ENCODE measurements around the gene JTB. TPM values are rescaled to one million over a fixed set of nuclear protein-coding genes. Genes with fewer than 3 reads are reported as not detected.
A peak's percentile ranks its signal among the peaks of the same experiment; 100 is the strongest.
"Not testable (repeated sequence)": the region's sequence is repeated elsewhere in the genome, so short reads cannot be mapped to it uniquely, and the experiment has no call there.

The JTB gene
- total RNA-seq, 1 donor from 2014 or later, result 48.6 TPM

DNA sequence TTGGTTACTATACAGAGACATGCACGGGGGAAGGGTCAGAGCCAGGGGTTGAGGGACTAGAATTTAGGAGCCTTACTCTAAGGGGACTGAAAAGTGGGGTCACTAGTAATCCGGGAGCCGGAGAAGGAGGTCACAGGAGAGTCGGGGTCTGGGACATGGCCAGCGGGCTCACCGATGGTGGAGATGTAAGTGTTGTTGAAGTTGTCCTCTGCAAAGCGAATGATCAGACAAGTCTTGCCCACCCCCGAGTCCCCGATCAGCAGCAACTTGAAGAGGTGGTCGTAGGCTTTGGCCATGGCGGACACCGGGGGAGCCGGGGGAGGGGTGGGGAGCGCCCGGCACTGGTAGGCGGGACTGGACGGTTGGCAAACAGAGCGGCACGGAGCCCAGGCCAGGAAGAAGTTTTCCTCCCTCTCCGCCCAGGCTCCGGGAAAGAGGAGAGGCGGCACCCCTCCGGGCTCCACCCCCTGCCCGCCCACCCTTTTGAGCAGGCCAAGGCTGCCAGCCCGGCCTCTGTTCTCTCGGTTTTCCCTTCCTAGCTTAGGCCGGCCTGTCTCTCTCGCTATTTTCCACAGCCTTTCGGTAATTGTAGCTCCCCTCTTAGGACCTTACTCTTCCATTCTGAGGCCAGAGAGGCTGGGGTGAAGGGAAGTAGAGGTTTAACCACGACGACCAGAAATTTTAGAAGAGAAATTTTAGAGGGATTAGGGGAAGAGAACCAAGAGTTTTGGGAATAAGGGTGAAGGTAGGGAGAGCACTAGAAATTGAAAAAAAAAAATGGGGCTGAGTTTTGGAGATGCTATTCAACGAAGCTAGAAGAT, 8.7 kb upstream of the JTB start, which contains the start of gene RAB13:
TSS of gene RAB13 (minus strand) at position 399 of the 821 bp plus-strand sequence. CDS start at position 296, 103 bp downstream.
- DNase-seq, result peak; percentile 66
- TF ChIP-seq, protein P1, sequence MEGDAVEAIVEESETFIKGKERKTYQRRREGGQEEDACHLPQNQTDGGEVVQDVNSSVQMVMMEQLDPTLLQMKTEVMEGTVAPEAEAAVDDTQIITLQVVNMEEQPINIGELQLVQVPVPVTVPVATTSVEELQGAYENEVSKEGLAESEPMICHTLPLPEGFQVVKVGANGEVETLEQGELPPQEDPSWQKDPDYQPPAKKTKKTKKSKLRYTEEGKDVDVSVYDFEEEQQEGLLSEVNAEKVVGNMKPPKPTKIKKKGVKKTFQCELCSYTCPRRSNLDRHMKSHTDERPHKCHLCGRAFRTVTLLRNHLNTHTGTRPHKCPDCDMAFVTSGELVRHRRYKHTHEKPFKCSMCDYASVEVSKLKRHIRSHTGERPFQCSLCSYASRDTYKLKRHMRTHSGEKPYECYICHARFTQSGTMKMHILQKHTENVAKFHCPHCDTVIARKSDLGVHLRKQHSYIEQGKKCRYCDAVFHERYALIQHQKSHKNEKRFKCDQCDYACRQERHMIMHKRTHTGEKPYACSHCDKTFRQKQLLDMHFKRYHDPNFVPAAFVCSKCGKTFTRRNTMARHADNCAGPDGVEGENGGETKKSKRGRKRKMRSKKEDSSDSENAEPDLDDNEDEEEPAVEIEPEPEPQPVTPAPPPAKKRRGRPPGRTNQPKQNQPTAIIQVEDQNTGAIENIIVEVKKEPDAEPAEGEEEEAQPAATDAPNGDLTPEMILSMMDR (IDR thresholded peaks at IDR 0.05; ENCODE audit: partially characterized antibody, unreplicated experiment), result no peak
- Mint-ChIP-seq H3K9me3 (ENCODE audit: unreplicated experiment) (peaks cover 8% of the 10 kb centered on the region), H3K4me3 (ENCODE audit: unreplicated experiment) (peak within 1 kb of the TSS; percentile 94), H3K36me3 (ENCODE audit: unreplicated experiment) (no peaks in the 10 kb centered on the region), H3K4me1 (ENCODE audit: low read depth, unreplicated experiment) (peaks cover 15% of the 10 kb centered on the region), H3K27me3 (ENCODE audit: unreplicated experiment) (peaks cover 10% of the 10 kb centered on the region), H3K27ac (ENCODE audit: unreplicated experiment) (peak within 1 kb of the TSS; percentile 33)

DNA sequence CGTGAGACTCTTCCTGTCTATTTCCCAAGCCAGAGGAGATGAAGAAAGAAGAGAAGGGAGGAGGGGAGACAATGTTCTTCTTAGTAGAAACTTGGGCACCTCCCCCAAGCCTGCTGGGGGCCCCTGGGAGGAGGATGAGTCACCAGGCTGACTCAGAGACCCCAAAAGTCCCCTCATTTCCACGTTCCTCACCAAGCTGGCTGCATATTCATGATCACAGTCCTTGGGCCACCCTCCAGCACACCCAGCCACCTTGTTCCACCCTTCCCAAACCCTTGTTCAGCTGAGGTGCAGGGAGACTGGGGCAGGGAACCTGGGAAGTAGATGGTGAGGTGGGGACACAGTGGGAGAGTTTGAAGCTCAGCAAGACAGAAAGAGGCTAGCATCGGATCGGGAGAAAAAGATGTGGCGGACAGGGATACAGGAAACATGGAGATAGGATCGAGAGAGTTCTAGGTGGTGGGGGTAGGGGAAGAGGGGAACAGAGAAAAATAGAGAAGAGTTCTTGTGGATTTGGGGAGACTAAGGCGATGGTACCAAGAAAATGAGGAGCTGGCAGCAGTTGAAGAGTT, 8.0 kb upstream of the JTB start:
- peaks cover 15% of the 10 kb centered on the region for H3K4me1 Mint-ChIP-seq (ENCODE audit: low read depth, unreplicated experiment)
- DNase-seq, result no peak
- peak overlapping the region; percentile 94 for H3K4me3 Mint-ChIP-seq (ENCODE audit: unreplicated experiment)
- peaks cover 4% of the 10 kb centered on the region for H3K9me3 Mint-ChIP-seq (ENCODE audit: unreplicated experiment)
- peaks cover 8% of the 10 kb centered on the region for H3K27me3 Mint-ChIP-seq (ENCODE audit: unreplicated experiment)
- H3K27ac Mint-ChIP-seq (ENCODE audit: unreplicated experiment), result no peak overlapping the region
- TF ChIP-seq, protein P1 (IDR thresholded peaks at IDR 0.05; ENCODE audit: partially characterized antibody, unreplicated experiment), result no peak
- no peaks in the 10 kb centered on the region for H3K36me3 Mint-ChIP-seq (ENCODE audit: unreplicated experiment)

GRCh38 chr1:153984123-153984894, 6.8 kb upstream of the JTB start:
- DNase-seq, result no peak
- no peak overlapping the region for H3K27ac Mint-ChIP-seq (ENCODE audit: unreplicated experiment)
- H3K27me3 Mint-ChIP-seq (ENCODE audit: unreplicated experiment), result peaks cover 5% of the 10 kb centered on the region
- no peaks in the 10 kb centered on the region for H3K36me3 Mint-ChIP-seq (ENCODE audit: unreplicated experiment)
- peaks cover 2% of the 10 kb centered on the region for H3K9me3 Mint-ChIP-seq (ENCODE audit: unreplicated experiment)
- peaks cover 14% of the 10 kb centered on the region for H3K4me1 Mint-ChIP-seq (ENCODE audit: low read depth, unreplicated experiment)
- peak overlapping the region; percentile 67 for H3K4me3 Mint-ChIP-seq (ENCODE audit: unreplicated experiment)
- TF ChIP-seq, protein P1 (IDR thresholded peaks at IDR 0.05; ENCODE audit: partially characterized antibody, unreplicated experiment), result no peak

- not testable (repeated sequence) for DNase-seq; H3K27ac Mint-ChIP-seq (ENCODE audit: unreplicated experiment); H3K36me3 Mint-ChIP-seq (ENCODE audit: unreplicated experiment); H3K4me3 Mint-ChIP-seq (ENCODE audit: unreplicated experiment); H3K9me3 Mint-ChIP-seq (ENCODE audit: unreplicated experiment)
- Mint-ChIP-seq H3K27me3 (ENCODE audit: unreplicated experiment) (peaks cover 10% of the 10 kb centered on the region), H3K4me1 (ENCODE audit: low read depth, unreplicated experiment) (peaks cover 12% of the 10 kb centered on the region)
These were observed 4.3 kb upstream of the JTB start for GRCh38 chr1:153981735-153982134.

DNA sequence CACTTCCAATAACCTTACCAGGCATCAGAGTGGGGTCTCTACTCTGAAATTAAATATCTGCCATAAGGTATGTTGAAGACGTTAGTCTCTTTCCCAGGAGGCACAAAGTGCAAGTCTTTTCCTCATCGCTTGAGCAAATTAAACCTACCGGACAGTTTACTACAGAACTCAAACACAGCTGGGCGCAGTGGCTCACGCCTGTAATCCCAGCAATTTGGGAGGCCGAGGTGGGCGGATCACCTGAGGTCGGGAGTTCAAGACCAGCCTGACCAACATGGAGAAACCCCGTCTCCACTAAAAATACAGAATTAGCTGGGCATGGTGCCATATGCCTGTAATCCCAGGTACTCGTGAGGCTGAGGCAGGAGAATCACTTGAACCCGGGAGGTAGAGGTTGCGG, 1.6 kb upstream of the JTB start:
- not testable (repeated sequence) for H3K36me3 Mint-ChIP-seq (ENCODE audit: unreplicated experiment); DNase-seq; H3K4me1 Mint-ChIP-seq (ENCODE audit: low read depth, unreplicated experiment); H3K27me3 Mint-ChIP-seq (ENCODE audit: unreplicated experiment); H3K9me3 Mint-ChIP-seq (ENCODE audit: unreplicated experiment)
- Mint-ChIP-seq H3K27ac (ENCODE audit: unreplicated experiment) (peak overlapping the region; percentile 34), H3K4me3 (ENCODE audit: unreplicated experiment) (peak overlapping the region; percentile 96)
